GM21737 (cell line): ENCODE data around the gene MFSD11.
"Not testable (repeated sequence)": the region's sequence is repeated elsewhere in the genome, so short reads cannot be mapped to it uniquely, and the experiment has no call there.

Experiments used
- ATAC-seq: cut with Tn5 transposase; IDR thresholded peaks from one replicate; pipeline ENCODE4 v1.9.1; 2021; ENCODE audit warnings: mild to moderate bottlenecking, moderate library complexity; ENCODE audit not compliant: unreplicated experiment

MFSD11 gene

DNA sequence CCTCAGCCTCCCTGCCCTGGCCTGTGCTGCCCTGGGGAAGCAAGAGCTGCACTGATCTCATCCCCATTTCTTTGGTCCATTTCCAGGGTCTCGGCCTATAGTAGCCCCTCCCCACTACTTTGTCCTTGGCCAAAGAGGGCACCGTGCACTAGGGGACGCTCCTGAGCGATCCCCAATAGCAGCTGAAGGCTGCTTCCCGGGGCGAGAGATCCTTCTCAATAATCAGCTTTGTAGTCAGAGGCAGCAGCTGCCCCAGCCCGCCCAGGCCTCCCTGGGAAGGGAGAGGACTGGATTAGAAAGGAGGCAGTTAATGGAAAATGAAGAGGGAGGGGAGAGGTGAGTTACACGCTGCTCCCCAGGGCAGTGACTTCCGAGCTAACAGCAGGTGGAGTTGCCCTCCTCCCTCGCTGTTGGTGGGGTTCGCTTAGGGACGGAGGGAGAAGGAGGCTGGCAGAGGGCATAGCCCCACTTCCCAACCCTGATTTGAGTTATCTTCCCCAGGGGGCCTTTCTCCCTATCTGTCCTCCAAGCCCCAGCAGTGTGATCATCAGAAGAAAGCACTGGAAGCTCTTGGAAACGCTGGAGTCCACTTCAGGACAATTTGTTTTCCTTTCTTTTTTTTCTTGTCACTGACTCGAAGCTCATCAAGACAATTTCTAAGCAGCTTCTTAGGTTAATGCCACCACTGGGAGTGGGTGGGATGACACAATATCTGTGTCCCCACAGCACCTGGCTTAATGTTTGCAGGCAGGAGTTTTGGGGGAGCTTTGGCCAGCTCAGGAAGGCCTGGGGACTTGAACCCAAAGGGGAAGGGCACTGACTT, 29.7 kb upstream of the MFSD11 start:
- ATAC-seq: no peak

- ATAC-seq: no peak
Measured at GRCh38 chr17:76709077-76709950, 28.6 kb upstream of the MFSD11 start.

DNA sequence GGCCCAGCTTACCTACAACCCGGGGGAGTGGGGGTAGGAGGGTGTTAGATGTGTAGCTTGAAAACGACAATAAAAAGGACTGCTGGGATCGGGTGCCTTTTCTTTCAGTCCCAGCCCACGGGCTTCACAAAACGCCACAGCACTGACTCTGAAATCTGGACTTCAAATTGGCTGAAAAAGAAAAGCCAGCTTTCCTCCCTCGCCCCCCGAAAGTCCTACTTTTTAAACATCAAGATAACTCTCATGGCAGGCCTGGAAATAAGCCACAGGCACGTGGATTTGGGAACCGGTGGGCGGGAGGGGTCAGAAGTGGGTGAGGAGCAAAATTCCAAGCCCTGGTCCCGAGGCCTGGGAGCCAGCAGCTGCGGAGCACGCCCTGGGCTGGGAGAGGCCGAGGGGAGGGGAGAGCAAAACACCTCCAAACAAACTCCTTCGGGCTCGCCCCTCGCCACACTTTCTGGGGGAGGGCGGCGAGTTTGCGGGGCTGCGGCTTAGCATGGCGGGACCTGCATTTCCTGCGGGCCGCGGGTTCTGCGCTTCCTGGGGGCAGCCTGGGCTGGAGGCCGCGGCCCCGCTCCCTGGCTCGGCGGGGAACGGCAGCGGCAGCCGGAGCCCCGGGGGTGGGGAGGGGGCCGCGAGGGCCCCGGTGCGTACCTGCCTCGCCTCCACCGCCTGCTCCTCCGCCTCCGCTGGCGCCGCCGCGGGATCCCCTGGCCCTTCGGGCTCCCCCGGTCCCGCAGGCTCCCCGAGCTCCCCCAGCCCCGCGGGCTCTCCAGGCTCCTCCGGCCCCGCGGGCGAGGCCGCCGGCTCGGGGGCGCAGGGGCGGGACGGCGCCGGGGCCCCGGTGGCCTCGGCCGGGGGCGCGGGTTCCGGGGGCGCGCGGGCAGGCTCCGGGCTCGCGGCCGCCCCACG, 27.7 kb upstream of the MFSD11 start:
- not testable (repeated sequence) for ATAC-seq

GRCh38 chr17:76710863-76711611, 26.9 kb upstream of the MFSD11 start, which contains the start of gene MXRA7:
MXRA7 (minus strand) TSS chr17:76710965; CDS start chr17:76710946, 19 bp downstream.
- ATAC-seq: no peak

DNA sequence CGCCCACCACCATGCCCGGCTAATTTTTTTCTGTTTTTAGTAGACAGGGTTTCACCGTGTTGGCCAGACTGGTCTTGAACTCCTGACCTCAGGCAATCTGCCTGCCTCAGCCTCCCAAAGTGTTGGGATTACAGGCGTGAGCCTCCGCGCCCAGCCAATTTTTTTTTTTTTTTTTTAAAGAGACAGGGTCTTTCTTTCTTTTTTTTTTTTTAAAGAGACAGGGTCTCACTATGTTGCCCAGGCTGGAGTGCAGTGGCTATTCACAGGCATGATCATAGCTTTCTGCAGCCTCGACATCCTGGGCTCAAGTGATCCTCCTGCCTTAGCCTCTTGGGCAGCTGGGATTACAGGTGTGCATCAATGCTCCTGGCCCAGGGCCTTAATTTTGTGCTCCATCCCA, 25.6 kb upstream of the MFSD11 start:
- ATAC-seq: not testable (repeated sequence)

GRCh38 chr17:76713765-76714164, 24.2 kb upstream of the MFSD11 start:
- ATAC-seq: no peak

- no peak for ATAC-seq
Measured at GRCh38 chr17:76714336-76714735, 23.6 kb upstream of the MFSD11 start.

GRCh38 chr17:76714822-76715495, 23.0 kb upstream of the MFSD11 start:
- ATAC-seq: no peak

DNA sequence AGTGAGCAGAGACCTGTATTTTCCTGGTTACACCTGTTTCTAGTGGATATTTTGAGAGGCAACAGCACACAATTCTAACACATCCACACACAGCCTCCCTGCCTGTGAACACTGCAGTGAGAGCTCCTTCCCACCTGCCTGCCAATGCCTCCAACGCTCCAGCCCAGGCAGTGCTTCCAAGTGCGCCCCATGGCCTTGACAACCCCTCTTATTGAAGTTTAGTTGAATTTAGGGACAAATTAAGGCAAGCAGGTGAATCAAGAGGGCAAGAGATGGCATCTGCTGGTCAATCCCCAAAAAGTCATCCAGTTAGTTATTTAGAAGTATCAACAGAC, 22.5 kb upstream of the MFSD11 start:
- ATAC-seq: no peak

GRCh38 chr17:76716146-76716838, 21.6 kb upstream of the MFSD11 start:
- no peak for ATAC-seq

DNA sequence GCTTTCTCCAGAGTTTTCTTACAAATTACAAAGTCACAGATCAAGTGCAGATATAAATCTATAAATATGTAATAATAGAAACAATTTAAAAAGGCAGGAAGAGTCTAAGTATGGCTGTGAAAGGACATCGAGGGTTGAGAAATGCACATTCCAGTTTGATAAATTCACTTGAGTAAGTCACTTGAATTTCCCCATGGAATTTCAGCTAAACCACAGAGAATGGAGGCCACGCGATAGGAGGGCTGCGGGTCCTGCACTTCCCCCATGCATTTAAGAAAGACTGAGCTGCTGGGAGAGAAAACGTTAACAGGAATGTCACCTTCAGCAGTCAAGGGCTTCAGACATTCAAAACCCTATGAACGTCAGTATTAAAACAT, 21.1 kb upstream of the MFSD11 start:
- ATAC-seq: no peak

DNA sequence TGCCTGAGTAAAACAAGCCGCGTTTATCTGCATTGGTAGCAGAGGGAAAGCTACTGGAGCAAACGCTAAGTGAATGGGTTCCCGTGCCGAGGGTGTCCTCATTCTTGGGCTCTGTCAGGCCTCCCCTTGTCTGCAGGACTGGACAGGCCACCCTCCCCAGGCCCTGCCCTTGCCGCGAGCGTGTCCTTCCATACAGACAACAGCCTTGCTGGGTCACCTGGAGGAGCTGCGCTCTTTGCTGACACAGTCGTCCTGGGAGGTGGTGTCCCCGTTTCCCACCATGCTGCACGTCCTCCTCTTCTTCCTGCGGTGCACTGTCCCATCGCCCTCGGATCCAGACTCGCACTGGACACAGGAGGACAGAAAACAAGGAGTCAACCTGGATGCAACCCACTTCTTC, 19.4 kb upstream of the MFSD11 start:
- no peak for ATAC-seq

- no peak for ATAC-seq
Measured at GRCh38 chr17:76720211-76720610, 17.7 kb upstream of the MFSD11 start.

GRCh38 chr17:76720941-76721340, 17.0 kb upstream of the MFSD11 start:
- ATAC-seq: no peak

DNA sequence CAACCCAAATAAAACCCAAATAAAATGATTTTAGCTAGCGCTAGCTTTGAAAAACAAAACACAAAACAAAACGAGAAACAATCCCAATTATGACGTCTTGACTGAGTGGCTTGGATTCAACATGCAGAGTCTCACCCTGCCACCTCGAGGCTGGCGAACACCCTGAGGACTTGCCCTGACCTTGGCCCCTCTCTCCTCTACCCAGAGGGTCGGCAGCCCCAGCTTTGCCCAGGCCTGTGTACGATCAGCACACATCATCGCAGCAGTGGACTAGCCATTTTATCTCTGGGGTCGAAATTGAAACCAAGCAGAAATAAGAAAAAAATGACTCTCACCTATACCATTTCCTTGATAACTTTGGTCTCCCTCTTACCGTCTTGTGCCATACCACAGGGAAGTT, 16.5 kb upstream of the MFSD11 start:
- no peak for ATAC-seq

DNA sequence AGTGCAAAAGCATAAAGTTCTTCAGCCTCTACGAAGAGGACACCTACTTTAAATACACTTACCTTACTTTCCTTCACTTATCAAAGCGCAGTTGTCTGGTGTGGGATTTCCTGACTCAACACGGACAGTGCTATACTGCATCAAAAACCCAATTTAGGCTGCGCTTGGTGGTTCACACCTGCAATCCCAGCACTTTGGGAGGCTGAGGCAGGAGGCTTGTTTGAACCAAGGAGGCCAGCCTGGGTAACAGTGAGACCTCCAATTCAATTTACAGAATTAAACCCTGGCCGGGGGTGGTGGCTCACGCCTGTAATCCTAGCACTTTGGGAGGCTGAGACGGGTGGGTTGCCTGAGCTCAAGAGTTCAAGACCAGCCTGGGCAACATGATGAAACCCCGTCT, 15.6 kb upstream of the MFSD11 start:
- ATAC-seq: no peak

DNA sequence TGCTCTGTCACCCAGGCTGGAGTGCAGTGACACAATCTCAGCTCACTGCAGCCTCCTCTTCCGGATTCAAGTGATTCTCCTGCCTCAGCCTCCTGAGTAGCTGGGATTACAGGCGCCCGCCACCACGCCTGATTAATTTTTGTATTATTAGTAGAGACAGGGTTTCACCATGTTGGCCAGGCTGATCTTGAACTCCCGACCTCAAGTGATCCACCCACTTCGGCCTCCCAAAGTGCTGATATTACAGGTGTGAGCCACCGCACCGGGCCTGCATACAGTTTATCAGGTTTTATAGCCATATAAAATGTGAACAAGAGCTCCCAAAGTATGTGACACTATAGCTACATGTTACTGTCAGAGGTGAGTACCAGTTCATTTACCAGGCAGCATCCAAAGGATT, 14.9 kb upstream of the MFSD11 start:
- ATAC-seq: not testable (repeated sequence)

DNA sequence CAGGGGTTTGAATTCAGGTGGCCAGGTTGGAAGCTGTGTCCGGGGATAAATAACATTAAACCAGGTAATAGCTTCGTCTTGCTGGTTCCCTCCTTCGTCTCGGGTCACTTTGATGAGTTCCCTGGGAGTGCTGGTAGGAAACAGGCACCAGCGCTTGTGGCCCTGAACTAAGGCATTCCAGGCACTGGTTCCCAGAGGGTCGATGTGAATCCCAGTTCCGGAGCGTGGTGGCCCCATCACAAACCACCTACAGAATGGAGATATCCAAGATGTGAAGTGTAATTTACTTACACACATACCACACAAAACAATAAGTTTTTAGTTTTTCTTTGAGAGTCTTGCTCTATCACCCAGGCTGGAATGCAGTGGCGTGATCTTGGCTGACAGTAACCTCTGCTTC, 14.1 kb upstream of the MFSD11 start:
- no peak for ATAC-seq

DNA sequence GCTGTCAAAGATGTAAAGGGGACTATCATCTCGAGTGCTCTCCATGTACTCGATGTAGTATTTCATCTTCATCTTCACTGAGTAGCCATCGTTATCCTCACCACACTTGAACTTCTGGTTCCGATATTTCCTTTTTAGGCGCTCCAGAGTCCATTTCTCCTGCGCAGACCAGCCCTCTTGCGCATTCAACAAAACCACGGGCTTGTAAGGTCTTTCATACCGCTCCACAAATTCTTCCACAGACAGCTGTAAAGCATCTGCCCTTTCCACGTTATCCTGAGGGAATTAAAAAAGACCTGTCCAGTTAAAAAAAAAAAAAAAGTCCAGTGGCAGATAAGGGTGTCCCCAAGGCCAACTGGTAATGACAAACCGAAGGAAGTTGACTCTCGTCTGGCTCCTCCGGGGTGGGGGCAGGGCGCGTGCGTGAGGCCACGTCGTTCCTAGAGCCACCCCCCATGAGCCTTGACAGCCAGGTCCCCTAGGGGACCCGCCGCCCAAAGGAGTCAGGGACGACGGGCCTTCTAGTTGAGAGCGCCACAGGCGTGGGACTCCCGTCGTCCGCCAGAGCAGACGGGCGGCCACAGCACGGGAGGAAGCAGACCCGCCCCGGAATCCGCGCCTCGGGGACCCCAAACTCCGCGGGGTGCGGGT, 12.2 kb upstream of the MFSD11 start:
- ATAC-seq: peak; percentile 26
